Hepatocyte (in vitro differentiated cells): Measurements from ENCODE around the gene ZNF724.

Experiments
- EZH2phosphoT487 ChIP-seq: fragments of 200-600 bp; sonication (generic); IDR thresholded peaks from one replicate; pipeline ENCODE4 v1.6.1; 2018; ENCODE audit warnings: antibody characterized with exemption, mild to moderate bottlenecking, low read depth, moderate library complexity; ENCODE audit not compliant: unreplicated experiment, severe bottlenecking
- TF ChIP-seq, protein P1 (sequence below): fragments of 200-600 bp; sonication (generic); IDR thresholded peaks from 2 replicates; pipeline ENCODE4 v1.5.1; 2016; ENCODE audit warnings: antibody characterized with exemption, mild to moderate bottlenecking; ENCODE audit not compliant: poor library complexity

DNA sequence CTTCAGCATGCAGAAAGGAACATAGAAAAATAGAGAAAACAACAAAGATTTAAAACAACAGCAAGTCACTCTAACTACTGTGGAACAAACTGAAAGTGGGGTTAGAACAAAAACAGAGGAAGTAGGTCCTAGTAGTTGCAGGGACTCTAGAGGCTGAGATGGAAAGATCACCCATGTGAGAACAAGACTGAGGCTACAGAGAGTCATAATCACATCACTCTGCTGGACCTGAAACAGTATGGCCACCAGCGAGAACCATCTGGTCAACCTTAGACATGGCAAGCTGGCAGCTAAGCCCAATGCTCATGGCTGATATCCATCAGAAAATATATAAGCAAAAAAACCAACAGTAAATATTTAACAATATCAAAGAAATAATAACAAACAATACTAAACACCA lies 35.8 kb upstream of the ZNF724 start:
- TF ChIP-seq, protein P1, sequence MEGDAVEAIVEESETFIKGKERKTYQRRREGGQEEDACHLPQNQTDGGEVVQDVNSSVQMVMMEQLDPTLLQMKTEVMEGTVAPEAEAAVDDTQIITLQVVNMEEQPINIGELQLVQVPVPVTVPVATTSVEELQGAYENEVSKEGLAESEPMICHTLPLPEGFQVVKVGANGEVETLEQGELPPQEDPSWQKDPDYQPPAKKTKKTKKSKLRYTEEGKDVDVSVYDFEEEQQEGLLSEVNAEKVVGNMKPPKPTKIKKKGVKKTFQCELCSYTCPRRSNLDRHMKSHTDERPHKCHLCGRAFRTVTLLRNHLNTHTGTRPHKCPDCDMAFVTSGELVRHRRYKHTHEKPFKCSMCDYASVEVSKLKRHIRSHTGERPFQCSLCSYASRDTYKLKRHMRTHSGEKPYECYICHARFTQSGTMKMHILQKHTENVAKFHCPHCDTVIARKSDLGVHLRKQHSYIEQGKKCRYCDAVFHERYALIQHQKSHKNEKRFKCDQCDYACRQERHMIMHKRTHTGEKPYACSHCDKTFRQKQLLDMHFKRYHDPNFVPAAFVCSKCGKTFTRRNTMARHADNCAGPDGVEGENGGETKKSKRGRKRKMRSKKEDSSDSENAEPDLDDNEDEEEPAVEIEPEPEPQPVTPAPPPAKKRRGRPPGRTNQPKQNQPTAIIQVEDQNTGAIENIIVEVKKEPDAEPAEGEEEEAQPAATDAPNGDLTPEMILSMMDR, result no peak
- TF ChIP-seq EZH2phosphoT487, result no peak
